ENCODE measurements around the gene PTPN13.

- no peak for TF ChIP-seq CTCF (conservative IDR thresholded peaks at IDR 0.05; ENCODE audit: low read depth, low read length)
- no peak for TF ChIP-seq EZH2 (IDR thresholded peaks at IDR 0.05; ENCODE audit: borderline replicate concordance, low read depth, low read length, poor library complexity, severe bottlenecking)
Measured at GRCh38 chr4:86846921-86847320, 252.8 kb downstream of the PTPN13 start.
